IMR-90 (cell line): ENCODE results near the gene GNAO1. TPM values are rescaled to one million over a fixed set of nuclear protein-coding genes. Genes with fewer than 3 reads are reported as not detected.

Experiments
- ATAC-seq: fragments of 200-7000 bp; cut with Tn5 transposase; 2 replicates; pipeline ENCODE4 v1.9.1; 2020; ENCODE audit warnings: low read depth, mild to moderate bottlenecking, moderate library complexity
- BruUV-seq: library from RNA; stranded (reverse); fragments of 400-500 nt; replicated peaks from 2 replicates; lab custom pipeline; 2021; lab: Mats Ljungman, UMichigan
- CTCF ChIA-PET: fragments of 300-600 bp; formaldehyde crosslinking; extraction: SDS; loops from one replicate; lab custom pipeline; 2021; ENCODE audit warnings: antibody characterized with exemption; lab: Yijun Ruan, JAX
- POLR2A ChIA-PET: fragments of 300-600 bp; sonication (Branson Sonifier 250); formaldehyde crosslinking; loops from one replicate; lab custom pipeline; 2022; ENCODE audit warnings: antibody characterized with exemption; ENCODE audit not compliant: unreplicated experiment; lab: Charles Lee
- DNase-seq: peaks from one replicate; pipeline ENCODE4 v3.0.0; 2013
- H2AFZ ChIP-seq: replicated peaks from 2 replicates; pipeline ENCODE3; 2013; ENCODE audit warnings: low read length, mild to moderate bottlenecking; ENCODE audit not compliant: poor library complexity
- H2AK5ac ChIP-seq: 2 replicates; pipeline ENCODE4 v1.6.1; 2013; ENCODE audit warnings: low read depth, low read length, inconsistent platforms
- H2AK9ac ChIP-seq: replicated peaks from 2 replicates; pipeline ENCODE3; 2013; ENCODE audit warnings: mild to moderate bottlenecking, low read depth, low read length, moderate library complexity; ENCODE audit not compliant: poor library complexity
- H2BK120ac ChIP-seq: 2 replicates; pipeline ENCODE4 v1.6.1; 2013; ENCODE audit warnings: low read depth, low read length, inconsistent platforms
- H2BK15ac ChIP-seq: 3 replicates; pipeline ENCODE4 v1.6.1; 2013; ENCODE audit warnings: low read depth, low read length, inconsistent platforms
- H2BK20ac ChIP-seq: 2 replicates; pipeline ENCODE4 v1.6.1; 2013; ENCODE audit warnings: low read depth, mild to moderate bottlenecking, inconsistent platforms, low read length, moderate library complexity
- H2BK5ac ChIP-seq: 2 replicates; pipeline ENCODE4 v1.6.1; 2013; ENCODE audit warnings: mild to moderate bottlenecking, low read depth, low read length, inconsistent platforms; ENCODE audit not compliant: poor library complexity, severe bottlenecking
- H3K14ac ChIP-seq: replicated peaks from 2 replicates; pipeline ENCODE4 v1.6.1; 2013; ENCODE audit warnings: low read depth, low read length, inconsistent platforms
- H3K18ac ChIP-seq: 2 replicates; pipeline ENCODE4 v1.6.1; 2013; ENCODE audit warnings: low read depth, low read length, control low read depth
- H3K23ac ChIP-seq: 2 replicates; pipeline ENCODE4 v1.6.1; 2013; ENCODE audit warnings: low read depth, low read length, inconsistent platforms
- H3K27ac ChIP-seq: 2 replicates; pipeline ENCODE4 v1.5.1; 2013; ENCODE audit warnings: mild to moderate bottlenecking, control low read depth, low read length; ENCODE audit not compliant: insufficient read depth
- H3K27me3 ChIP-seq: 2 replicates; pipeline ENCODE4 v1.6.1; 2013; ENCODE audit warnings: low read length; ENCODE audit not compliant: control insufficient read depth, insufficient read depth
- H3K36me3 ChIP-seq: 2 replicates; pipeline ENCODE4 v1.6.1; 2013; ENCODE audit warnings: low read length, mixed read lengths; ENCODE audit not compliant: control insufficient read depth, insufficient read depth
- H3K4ac ChIP-seq: 2 replicates; pipeline ENCODE4 v1.6.1; 2013; ENCODE audit warnings: low read depth, low read length, inconsistent platforms
- H3K4me1 ChIP-seq: 2 replicates; pipeline ENCODE4 v1.6.1; 2013; ENCODE audit warnings: low read length, mixed read lengths; ENCODE audit not compliant: control insufficient read depth, insufficient read depth
- H3K4me2 ChIP-seq: 2 replicates; pipeline ENCODE4 v1.6.1; 2013; ENCODE audit warnings: low read depth, mild to moderate bottlenecking, control low read depth, low read length, moderate library complexity
- H3K4me3 ChIP-seq: 2 replicates; pipeline ENCODE4 v1.5.1; 2013; ENCODE audit warnings: low read depth, mild to moderate bottlenecking, control low read depth, low read length, moderate library complexity; ENCODE audit not compliant: insufficient read depth
- H3K56ac ChIP-seq: 2 replicates; pipeline ENCODE4 v1.6.1; 2013; ENCODE audit warnings: low read length, inconsistent platforms; ENCODE audit not compliant: insufficient read depth; ENCODE audit errors: extremely low read depth
- H3K79me1 ChIP-seq, 2 experiments: 2 replicates each; pipeline ENCODE4 v1.6.1; 2013; ENCODE audit warnings: low read length in 2 of 2, inconsistent platforms in 1 of 2, low read depth in 1 of 2
- H3K9ac ChIP-seq: 2 replicates; pipeline ENCODE4 v1.6.1; 2013; ENCODE audit warnings: low read depth, low read length, control low read depth
- H3K9me1 ChIP-seq: 2 replicates; pipeline ENCODE4 v1.6.1; 2013; ENCODE audit warnings: low read length, inconsistent platforms; ENCODE audit not compliant: insufficient read depth
- H3K9me3 ChIP-seq: 2 replicates; pipeline ENCODE4 v1.6.1; 2013; ENCODE audit warnings: low read length; ENCODE audit not compliant: control insufficient read depth, insufficient read depth
- H4K20me1 ChIP-seq: 2 replicates; pipeline ENCODE4 v1.6.1; 2013; ENCODE audit warnings: low read length, inconsistent platforms; ENCODE audit not compliant: insufficient read depth
- H4K5ac ChIP-seq: 2 replicates; pipeline ENCODE4 v1.6.1; 2013; ENCODE audit warnings: mild to moderate bottlenecking, low read depth, low read length, control low read depth
- H4K8ac ChIP-seq, 2 experiments: 2 replicates each; pipeline ENCODE4 v1.6.1; 2013; ENCODE audit warnings: low read depth in 2 of 2, low read length in 2 of 2, control low read depth in 1 of 2, inconsistent platforms in 1 of 2
- H4K91ac ChIP-seq: 2 replicates; pipeline ENCODE4 v1.6.1; 2013; ENCODE audit warnings: low read depth, low read length, inconsistent platforms; ENCODE audit not compliant: insufficient read depth
- BHLHE40 ChIP-seq: fragments of 150-350 bp; IDR thresholded peaks from 2 replicates; pipeline ENCODE4 v1.6.1; 2016; ENCODE audit warnings: mild to moderate bottlenecking, low read depth, low read length
- CEBPB ChIP-seq: IDR thresholded peaks from 2 replicates; pipeline ENCODE4 v1.6.1; 2012; ENCODE audit warnings: low read depth, low read length, improper control_type of control experiment
- CHD1 ChIP-seq: IDR thresholded peaks from 2 replicates; pipeline ENCODE4 v1.6.1; 2012; ENCODE audit warnings: low read depth, low read length, improper control_type of control experiment
- MXI1 ChIP-seq: IDR thresholded peaks from 2 replicates; pipeline ENCODE4 v1.6.1; 2012; ENCODE audit warnings: low read depth, mild to moderate bottlenecking, low read length, moderate library complexity, borderline replicate concordance
- NFE2L2 ChIP-seq: fragments of 150-350 bp; IDR thresholded peaks from 2 replicates; pipeline ENCODE4 v1.6.1; 2016; ENCODE audit warnings: low read depth, mild to moderate bottlenecking, low read length
- POLR2A ChIP-seq: IDR thresholded peaks from 2 replicates; pipeline ENCODE4 v1.6.1; 2012; ENCODE audit warnings: mild to moderate bottlenecking, low read depth, low read length
- RAD21 ChIP-seq: IDR thresholded peaks from 2 replicates; pipeline ENCODE4 v1.6.1; 2012; ENCODE audit warnings: low read length, improper control_type of control experiment
- SMC3 ChIP-seq: fragments of 150-350 bp; IDR thresholded peaks from 2 replicates; pipeline ENCODE4 v1.6.1; 2016; ENCODE audit warnings: low read depth, mild to moderate bottlenecking, antibody characterized with exemption, low read length, moderate library complexity
- WGBS, 2 experiments: methylation state at CpG; one replicate each; pipeline versions ENCODE4 v1.1.5 to v1.1.7; 2013; ENCODE audit warnings: missing lambda C conversion rate in 2 of 2; ENCODE audit not compliant: insufficient read length in 1 of 2; ENCODE audit errors: extremely low coverage in 2 of 2; 5-methylcytosine and 5-hydroxymethylcytosine counted together
- dilution Hi-C: fragments of 300-500 bp; cut with HindIII; formaldehyde crosslinking; loops from one replicate; pipeline ENCODE4 v1.14.3; 2018; ENCODE audit warnings: low sequenced_read_pairs; ENCODE audit not compliant: unreplicated experiment
- in situ Hi-C: fragments of 300-500 bp; cut with MboI; formaldehyde crosslinking; loops from 3 replicates; pipeline ENCODE4 v1.14.3; 2019; ENCODE audit warnings: low sequenced_read_pairs, inconsistent platforms, mixed read lengths
- intact Hi-C: fragments of 100-400 bp; cut with micrococcal nuclease; formaldehyde crosslinking; loops from 2 replicates; pipeline ENCODE4 v1.10.0; 2022
- polyA plus RNA-seq, 3 experiments: library from polyadenylated mRNA; depleted of rRNA; stranded (reverse); fragments of >200 nt; gene quantifications; 2 replicates each; pipeline ENCODE4 v1.2.3, GENCODE V29; 2012; ENCODE audit warnings: low replicate concordance in 1 of 3
- total RNA-seq: library from RNA; depleted of rRNA; stranded (reverse); fragments of >200 nt; gene quantifications from 2 replicates; pipeline ENCODE4 v1.2.3, GENCODE V29; 2012
- TF ChIP-seq, protein P1 (sequence below): fragments of 150-350 bp; IDR thresholded peaks from 2 replicates; pipeline ENCODE4 v1.6.1; 2016; ENCODE audit warnings: low read depth, mild to moderate bottlenecking, low read length, moderate library complexity, borderline replicate concordance

Gene GNAO1
- total and polyA plus RNA-seq, 2 of the 4 experiments (the other 2 are of a cell fraction), result under 0.01 to 0.07 TPM

- TF ChIP-seq SMC3 (no peak), CEBPB (no peak), BHLHE40 (no peak), NFE2L2 (no peak), MXI1 (no peak), RAD21 (no peak), CHD1 (no peak), POLR2A (no peak)
- TF ChIP-seq, protein P1, sequence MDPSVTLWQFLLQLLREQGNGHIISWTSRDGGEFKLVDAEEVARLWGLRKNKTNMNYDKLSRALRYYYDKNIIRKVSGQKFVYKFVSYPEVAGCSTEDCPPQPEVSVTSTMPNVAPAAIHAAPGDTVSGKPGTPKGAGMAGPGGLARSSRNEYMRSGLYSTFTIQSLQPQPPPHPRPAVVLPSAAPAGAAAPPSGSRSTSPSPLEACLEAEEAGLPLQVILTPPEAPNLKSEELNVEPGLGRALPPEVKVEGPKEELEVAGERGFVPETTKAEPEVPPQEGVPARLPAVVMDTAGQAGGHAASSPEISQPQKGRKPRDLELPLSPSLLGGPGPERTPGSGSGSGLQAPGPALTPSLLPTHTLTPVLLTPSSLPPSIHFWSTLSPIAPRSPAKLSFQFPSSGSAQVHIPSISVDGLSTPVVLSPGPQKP, result no peak
- H3K9me3 ChIP-seq, result no peaks in the 10 kb centered on the region
Measured at GRCh38 chr16:56334761-56335160, 143.5 kb downstream of the GNAO1 start.

More at GRCh38 chr16:56334761-56335160, 143.5 kb downstream of the GNAO1 start:
- Histone ChIP-seq H3K9me1 (no peaks in the 10 kb centered on the region; the same call in 1 of the 2 replicates), H3K9ac (no peak overlapping the region), H3K56ac (no peak overlapping the region), H2BK120ac (no peak overlapping the region), H3K27ac (no peak overlapping the region), H4K8ac (no peak overlapping the region), H2BK15ac (no peak overlapping the region), H4K20me1 (no peaks in the 10 kb centered on the region), H4K5ac (no peak overlapping the region), H2AFZ (no peak overlapping the region), H2BK20ac (no peak overlapping the region), H3K23ac (no peak overlapping the region), H3K18ac (no peak overlapping the region), H2BK5ac (no peak overlapping the region), H3K4ac (no peak overlapping the region), H3K27me3 (no peaks in the 10 kb centered on the region; the same call in 1 of the 2 replicates), H3K4me2 (no peak overlapping the region), H2AK5ac (no peak overlapping the region), H3K79me1 (no peaks in the 10 kb centered on the region), H3K4me1 (no peaks in the 10 kb centered on the region), H4K91ac (no peak overlapping the region), H3K36me3 (no peaks in the 10 kb centered on the region), H2AK9ac (no peak overlapping the region), H3K4me3 (no peak overlapping the region), H3K14ac (no peak overlapping the region)
- no TSS peak for BruUV-seq
- dilution Hi-C loops, result no loop called here
- intact Hi-C loops, result no loop called here
- WGBS, 2 experiments, result no CpG with 5 or more reads among the region's 9 CpGs
- CTCF ChIA-PET, result interaction anchor here (0.7 kb wide), 1 partner anchor 24 kb away, joined by 3 read pairs; no protein-coding TSS in a partner anchor
- POLR2A ChIA-PET, result no interaction called here
- no peak for DNase-seq
- in situ Hi-C loops, result no loop called here
- ATAC-seq, result no peak
